ENCODE data around the gene CD151.

The CD151 gene

DNA sequence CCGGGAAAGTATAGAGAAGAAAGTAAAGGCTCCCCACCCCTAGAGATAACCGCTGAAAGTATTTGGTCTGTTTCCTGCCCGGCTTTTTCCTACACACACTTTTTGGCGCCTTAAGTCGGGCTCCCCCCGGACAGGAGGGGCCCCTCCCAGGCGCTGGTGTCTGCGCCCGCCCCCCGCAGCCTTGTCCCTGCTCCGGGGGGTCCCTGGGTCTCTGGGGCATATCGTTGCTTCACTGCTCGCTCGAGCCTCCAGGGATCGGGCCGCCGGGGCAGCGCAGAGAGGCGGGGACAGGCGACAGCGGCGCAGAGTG, 6.0 kb upstream of the CD151 start:
- FAIRE-seq (no peak), DNase-seq (ENCODE audit: insufficient read length) (no peak)
- TF ChIP-seq POLR2AphosphoS5 (IDR thresholded peaks at IDR 0.05; ENCODE audit: low read depth, low read length) = no peak
- TF ChIP-seq TAF1 (IDR thresholded peaks at IDR 0.05; ENCODE audit: borderline replicate concordance, low read depth, low read length) = no peak
- no peak for TF ChIP-seq POLR2A (IDR thresholded peaks at IDR 0.05; ENCODE audit: low read depth, low read length)

DNA sequence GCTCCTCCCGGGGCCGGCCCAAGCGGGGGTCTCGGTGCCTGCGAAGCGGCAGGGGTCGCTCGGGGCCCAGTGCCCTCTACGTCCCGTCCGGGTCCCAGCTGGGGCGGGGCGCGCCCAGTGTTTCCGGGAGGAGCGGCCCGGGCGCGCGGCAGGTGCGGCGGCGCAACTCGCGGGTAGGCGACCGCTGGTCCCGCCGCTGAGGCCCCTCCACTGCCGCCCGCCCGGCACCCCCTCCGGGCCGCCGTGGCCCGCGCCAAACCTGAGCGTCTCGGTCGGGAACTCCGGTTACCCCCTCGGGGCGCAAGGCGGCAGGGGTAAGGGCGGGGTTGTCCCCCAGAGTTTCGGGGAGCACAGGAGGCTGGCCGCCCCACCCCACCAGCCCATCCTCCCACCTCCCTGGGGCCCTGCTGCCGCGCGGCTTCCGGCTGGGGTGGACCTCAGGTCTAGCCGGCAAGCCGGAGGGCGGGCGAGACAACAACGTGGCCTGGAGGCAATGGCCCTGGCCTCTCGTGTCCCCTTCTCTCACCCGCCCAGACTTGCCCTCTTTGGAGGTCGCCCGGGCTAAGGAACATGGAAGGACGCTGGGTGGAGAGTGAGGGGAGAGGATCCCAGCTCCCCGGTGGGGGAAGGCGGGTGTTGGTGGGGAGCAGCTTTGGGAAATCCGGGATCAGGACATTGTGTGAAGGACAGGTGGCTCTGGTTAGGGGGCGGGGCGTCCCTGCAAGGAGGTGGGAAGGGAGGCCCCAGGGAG, 5.4 kb upstream of the CD151 start:
- DNase-seq (ENCODE audit: insufficient read length) (peak; percentile 71), FAIRE-seq (peak; percentile 95)
- no peak for TF ChIP-seq POLR2A (IDR thresholded peaks at IDR 0.05; ENCODE audit: low read depth, low read length)
- TF ChIP-seq TAF1 (IDR thresholded peaks at IDR 0.05; ENCODE audit: borderline replicate concordance, low read depth, low read length) = no peak
- TF ChIP-seq POLR2AphosphoS5 (IDR thresholded peaks at IDR 0.05; ENCODE audit: low read depth, low read length) = no peak

DNA sequence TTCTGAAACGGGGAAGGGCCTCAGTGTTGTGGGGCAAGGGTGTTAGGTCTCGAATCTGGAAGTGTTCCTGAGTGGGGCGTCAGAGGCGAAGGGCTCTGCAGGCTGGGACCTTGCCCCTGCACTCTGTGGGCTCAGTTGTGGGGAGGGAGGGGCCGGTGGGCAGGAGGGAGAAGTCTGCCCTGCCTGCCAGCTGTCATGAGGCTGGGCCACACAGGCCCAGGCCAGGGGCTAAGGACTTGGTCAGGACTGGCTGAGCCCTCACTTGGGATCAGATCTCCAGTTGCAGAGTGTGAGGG, 4.9 kb upstream of the CD151 start, which contains the start of gene CRACR2B:
TSS of gene CRACR2B (plus strand) at position 23 of the 296 bp plus-strand sequence. CDS start 689 bp downstream, outside the sequence.
- DNase-seq (ENCODE audit: insufficient read length) (no peak), FAIRE-seq (no peak)
- TF ChIP-seq POLR2AphosphoS5 (IDR thresholded peaks at IDR 0.05; ENCODE audit: low read depth, low read length) (no peak), TAF1 (IDR thresholded peaks at IDR 0.05; ENCODE audit: borderline replicate concordance, low read depth, low read length) (no peak), POLR2A (IDR thresholded peaks at IDR 0.05; ENCODE audit: low read depth, low read length) (no peak)

DNA sequence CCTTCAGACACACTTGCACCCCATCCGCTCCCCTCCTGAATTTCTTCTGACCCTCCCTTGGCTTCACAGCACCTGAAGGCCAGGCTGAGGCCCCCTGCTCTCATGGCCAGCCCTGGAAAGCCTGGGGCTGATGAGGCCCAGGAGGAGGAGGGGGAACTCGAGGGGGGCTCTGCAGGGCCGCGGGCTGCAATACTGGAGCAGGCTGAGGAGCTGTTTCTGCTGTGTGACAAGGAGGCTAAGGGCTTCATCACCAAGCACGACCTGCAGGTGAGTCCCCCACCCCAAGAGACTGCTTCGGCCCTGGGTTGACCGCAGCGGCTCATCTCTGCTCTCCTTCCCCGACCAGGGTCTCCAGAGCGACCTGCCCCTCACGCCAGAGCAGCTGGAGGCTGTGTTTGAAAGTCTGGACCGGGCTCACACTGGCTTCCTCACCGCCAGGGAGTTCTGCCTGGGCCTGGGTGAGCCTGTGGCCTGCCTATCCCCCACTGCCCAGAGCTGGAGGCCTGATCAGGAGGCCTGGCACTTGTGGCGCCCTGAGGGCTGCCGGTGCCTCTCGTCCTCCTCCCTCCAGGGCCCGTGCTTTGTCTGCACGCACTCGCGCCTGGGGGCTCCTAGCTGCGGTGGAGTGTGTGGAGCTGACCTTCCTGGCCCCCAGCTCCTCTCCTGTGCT, 4.1 kb upstream of the CD151 start:
- FAIRE-seq = no peak
- TF ChIP-seq POLR2AphosphoS5 (IDR thresholded peaks at IDR 0.05; ENCODE audit: low read depth, low read length) (no peak), POLR2A (IDR thresholded peaks at IDR 0.05; ENCODE audit: low read depth, low read length) (no peak), TAF1 (IDR thresholded peaks at IDR 0.05; ENCODE audit: borderline replicate concordance, low read depth, low read length) (no peak)
- no peak for DNase-seq (ENCODE audit: insufficient read length)

DNA sequence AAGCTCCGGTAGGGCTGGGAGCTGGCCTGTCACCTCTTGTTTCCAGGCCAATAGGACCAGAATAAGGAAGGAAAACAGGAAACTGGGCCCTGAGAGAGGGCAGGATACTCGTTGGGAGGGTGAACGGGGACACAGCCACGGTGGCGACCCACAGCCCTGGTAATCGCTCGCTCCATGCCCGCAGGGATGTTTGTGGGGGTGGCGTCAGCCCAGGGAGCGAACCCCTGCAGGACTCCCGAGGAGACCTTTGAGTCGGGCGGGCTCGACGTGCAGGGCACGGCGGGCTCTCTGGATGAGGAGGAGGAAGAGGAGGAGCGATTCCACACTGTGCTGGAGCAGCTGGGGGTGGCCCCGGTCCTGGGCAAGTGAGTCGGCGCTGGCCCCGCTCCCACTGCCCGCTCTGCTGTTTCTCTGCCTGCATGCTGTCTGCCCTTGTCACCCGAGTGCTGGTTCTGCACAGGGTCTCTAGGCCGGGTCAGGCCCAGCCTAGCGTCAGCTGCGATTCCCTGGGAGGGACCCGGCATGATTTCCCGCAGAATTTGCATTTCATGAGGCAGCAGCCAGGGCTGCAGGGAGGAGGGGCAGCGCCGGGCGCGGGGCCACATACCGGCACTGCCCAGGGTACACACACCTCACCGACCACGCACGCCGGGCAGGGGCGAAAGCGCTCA, 3.4 kb upstream of the CD151 start:
- no peak for DNase-seq (ENCODE audit: insufficient read length)
- TF ChIP-seq POLR2AphosphoS5 (IDR thresholded peaks at IDR 0.05; ENCODE audit: low read depth, low read length) (no peak), TAF1 (IDR thresholded peaks at IDR 0.05; ENCODE audit: borderline replicate concordance, low read depth, low read length) (no peak), POLR2A (IDR thresholded peaks at IDR 0.05; ENCODE audit: low read depth, low read length) (no peak)
- no peak for FAIRE-seq

DNA sequence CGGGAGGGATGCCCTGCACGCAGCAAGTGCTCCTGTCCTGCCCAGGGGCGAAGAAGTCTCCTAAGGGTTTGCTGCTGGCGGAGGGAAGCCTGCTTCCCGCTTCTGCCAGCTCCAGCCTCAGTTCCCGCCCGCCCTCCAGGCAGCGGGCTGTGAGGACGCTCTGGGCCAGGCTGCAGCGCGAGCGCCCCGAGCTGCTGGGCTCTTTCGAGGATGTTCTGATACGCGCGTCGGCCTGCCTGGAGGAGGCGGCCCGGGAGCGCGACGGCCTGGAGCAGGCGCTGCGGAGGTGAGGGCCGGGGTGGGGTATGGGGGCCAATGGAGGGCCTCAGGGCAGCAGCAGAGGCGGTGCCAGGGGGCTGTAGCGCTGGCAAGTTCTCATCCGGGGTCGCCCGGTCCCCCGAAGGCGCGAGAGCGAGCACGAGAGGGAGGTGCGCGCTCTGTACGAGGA, 2.9 kb upstream of the CD151 start:
- DNase-seq (ENCODE audit: insufficient read length) (no peak), FAIRE-seq (no peak)
- no peak for TF ChIP-seq POLR2A (IDR thresholded peaks at IDR 0.05; ENCODE audit: low read depth, low read length)
- TF ChIP-seq TAF1 (IDR thresholded peaks at IDR 0.05; ENCODE audit: borderline replicate concordance, low read depth, low read length) = no peak
- no peak for TF ChIP-seq POLR2AphosphoS5 (IDR thresholded peaks at IDR 0.05; ENCODE audit: low read depth, low read length)

DNA sequence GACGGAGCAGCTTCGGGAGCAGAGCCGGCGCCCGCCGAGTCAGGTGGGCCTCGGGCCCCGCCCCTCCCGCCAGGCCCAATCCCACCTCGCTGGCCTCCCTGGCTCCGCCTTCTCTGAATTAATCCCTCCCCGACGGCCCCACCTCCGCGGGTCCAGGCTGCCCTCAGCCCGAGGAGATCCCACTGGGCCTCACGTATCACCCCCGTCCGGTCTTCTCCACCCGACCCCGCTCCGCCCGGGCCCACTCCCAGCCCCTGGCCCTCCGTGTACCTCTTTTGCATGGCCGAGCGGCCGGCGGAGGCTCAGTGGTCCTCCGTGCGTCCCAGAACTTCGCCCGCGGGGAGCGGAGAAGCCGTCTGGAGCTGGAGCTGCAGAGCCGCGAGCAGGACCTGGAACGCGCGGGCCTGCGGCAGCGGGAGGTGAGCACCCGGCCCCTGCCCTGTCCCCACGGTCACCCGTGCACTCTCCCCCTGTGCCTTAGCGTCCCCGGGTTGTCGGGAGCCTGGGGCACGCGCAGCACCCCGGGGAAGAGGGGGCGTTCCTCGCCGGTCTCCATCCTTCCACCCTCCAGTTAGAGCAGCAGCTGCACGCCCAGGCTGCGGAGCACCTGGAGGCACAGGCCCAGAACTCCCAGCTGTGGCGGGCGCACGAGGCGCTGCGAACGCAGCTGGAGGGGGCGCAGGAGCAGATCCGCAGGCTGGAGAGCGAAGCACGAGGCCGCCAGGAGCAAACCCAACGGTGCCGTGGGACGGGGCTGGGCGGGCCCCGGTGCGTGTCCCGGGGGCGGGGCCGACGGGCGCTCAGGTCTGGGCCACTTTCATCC, 2.2 kb upstream of the CD151 start:
- peak; percentile 80 for DNase-seq (ENCODE audit: insufficient read length)
- FAIRE-seq = peak; percentile 95
- no peak for TF ChIP-seq TAF1 (IDR thresholded peaks at IDR 0.05; ENCODE audit: borderline replicate concordance, low read depth, low read length)
- no peak for TF ChIP-seq POLR2AphosphoS5 (IDR thresholded peaks at IDR 0.05; ENCODE audit: low read depth, low read length)
- no peak for TF ChIP-seq POLR2A (IDR thresholded peaks at IDR 0.05; ENCODE audit: low read depth, low read length)

DNA sequence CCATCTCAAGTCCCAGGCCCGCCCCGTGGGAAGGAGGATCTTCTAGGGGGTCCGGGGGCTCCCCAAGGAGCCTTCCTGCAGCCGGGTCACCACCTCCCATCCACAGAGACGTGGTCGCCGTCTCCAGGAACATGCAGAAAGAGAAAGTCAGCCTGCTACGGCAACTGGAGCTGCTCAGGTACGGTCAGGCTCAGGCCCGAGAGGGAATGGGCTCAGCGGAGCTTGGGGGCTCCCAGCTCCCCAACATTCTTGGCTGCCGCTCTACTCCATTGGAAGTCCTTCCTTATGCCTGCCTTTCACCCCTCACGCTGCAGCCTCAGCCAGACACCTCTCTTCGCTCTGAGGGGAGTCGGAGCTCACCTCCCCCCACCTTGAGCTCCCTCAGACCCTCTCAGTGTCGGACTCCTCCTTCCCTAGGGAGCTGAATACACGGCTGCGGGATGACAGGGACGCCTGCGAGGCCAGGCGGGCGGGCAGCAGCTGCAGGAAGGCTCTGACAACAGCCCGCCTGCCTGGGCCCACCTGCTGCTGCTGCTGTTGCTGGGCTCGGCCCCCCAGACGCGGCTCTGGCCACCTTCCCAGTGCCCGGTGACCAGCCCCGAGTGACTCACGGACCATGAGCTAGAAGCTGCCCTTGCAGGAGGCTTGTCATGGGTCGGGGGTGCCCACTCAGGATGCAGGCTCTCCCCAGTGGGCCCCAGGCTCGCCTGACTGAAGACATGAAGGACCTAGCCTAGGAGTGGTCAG, 1.5 kb upstream of the CD151 start:
- DNase-seq (ENCODE audit: insufficient read length) (no peak), FAIRE-seq (no peak)
- TF ChIP-seq POLR2AphosphoS5 (IDR thresholded peaks at IDR 0.05; ENCODE audit: low read depth, low read length) = no peak
- no peak for TF ChIP-seq POLR2A (IDR thresholded peaks at IDR 0.05; ENCODE audit: low read depth, low read length)
- no peak for TF ChIP-seq TAF1 (IDR thresholded peaks at IDR 0.05; ENCODE audit: borderline replicate concordance, low read depth, low read length)

DNA sequence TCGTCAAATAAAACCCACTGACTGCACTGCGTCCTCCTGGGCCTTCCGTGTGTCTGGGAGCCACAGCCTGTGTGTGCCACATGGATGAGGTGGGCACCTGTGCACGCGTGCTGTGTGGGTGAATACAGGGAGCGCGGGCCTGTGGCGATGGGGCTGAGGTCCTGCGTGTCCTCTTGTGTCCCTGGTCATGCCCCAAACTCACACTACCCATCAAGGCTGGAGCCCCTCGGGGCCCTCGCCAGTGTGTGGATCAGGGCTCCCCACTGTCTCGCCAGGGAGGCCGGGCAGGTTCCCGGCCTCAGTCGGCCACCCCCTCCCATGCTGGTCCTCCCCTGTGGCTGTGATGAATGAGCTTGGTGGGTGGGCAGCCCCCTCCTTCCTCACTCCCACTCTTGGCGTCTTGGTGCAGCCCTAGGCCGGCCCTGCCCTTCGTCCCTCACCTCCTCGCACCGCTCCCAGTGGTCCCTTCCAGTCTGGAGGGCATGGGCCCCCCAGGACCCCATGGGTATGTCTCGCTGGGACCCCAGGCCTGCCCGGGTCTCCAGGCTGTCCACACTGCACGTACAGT, 707 bp upstream of the CD151 start:
- no peak for DNase-seq (ENCODE audit: insufficient read length)
- FAIRE-seq = no peak
- TF ChIP-seq TAF1 (IDR thresholded peaks at IDR 0.05; ENCODE audit: borderline replicate concordance, low read depth, low read length) = no peak
- TF ChIP-seq POLR2A (IDR thresholded peaks at IDR 0.05; ENCODE audit: low read depth, low read length) = no peak
- no peak for TF ChIP-seq POLR2AphosphoS5 (IDR thresholded peaks at IDR 0.05; ENCODE audit: low read depth, low read length)

DNA sequence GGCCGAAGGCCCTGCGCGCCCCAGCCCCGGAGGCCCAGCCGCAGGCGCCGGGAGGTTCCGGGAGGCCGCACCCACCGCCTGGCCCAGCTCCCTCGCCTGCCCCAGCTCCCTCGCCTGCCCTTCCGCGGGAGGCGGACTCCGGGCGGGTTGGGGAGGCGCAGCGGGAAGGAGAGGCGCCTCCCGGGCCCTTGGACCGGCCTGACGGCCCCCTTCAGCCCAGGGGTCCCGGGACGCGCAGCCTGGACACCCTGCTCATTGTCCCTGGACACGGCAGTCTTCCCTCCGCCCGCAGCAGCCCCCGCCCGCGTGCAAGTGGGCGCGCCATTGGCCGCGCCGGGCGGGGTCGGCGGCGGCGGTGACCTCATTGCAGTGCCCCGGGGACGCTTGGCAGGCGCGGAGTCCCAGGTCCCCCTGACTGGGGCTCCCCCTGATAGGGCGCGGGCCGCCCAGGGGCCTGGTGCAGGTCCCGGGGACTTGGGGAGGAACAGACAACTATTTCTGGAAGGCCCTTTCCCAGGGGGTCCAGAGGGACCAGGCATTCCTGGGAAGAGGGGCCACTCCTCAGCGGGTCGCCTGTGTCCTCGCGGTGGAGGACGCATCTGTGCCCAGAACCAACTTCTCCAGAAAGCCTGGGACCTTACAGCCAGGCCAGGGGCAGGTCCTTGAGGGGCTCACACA, 501 bp downstream of the CD151 start:
- DNase-seq (ENCODE audit: insufficient read length) (no peak), FAIRE-seq (peak; percentile 78)
- TF ChIP-seq POLR2A (IDR thresholded peaks at IDR 0.05; ENCODE audit: low read depth, low read length) = no peak
- TF ChIP-seq TAF1 (IDR thresholded peaks at IDR 0.05; ENCODE audit: borderline replicate concordance, low read depth, low read length) = no peak
- TF ChIP-seq POLR2AphosphoS5 (IDR thresholded peaks at IDR 0.05; ENCODE audit: low read depth, low read length) = no peak
